Keratinocyte (primary cell): ENCODE measurements around the gene SPIN1. TPM values are rescaled to one million over a fixed set of nuclear protein-coding genes. Genes with fewer than 3 reads are reported as not detected.

Experiments used
- DNase-seq: peaks from one replicate; pipeline ENCODE4 v3.0.0-alpha.2; 2011; ENCODE audit warnings: low read depth, missing footprints, low spot score
- FAIRE-seq: peaks from 2 replicates; lab custom pipeline; 2011; peaks lifted over from hg19 to GRCh38; lab: Jason Lieb, UNC
- H2AFZ ChIP-seq: 2 replicates; pipeline ENCODE4 v1.6.0; 2012; ENCODE audit warnings: low read length, control low read depth, inconsistent platforms; ENCODE audit not compliant: control insufficient read depth
- H3K27ac ChIP-seq: 2 replicates; pipeline ENCODE4 v1.5.1; 2011; ENCODE audit warnings: low read length; ENCODE audit not compliant: control insufficient read depth, insufficient read depth
- H3K27me3 ChIP-seq: 3 replicates; pipeline ENCODE4 v1.6.0; 2011; ENCODE audit warnings: low read length; ENCODE audit not compliant: control insufficient read depth, insufficient read depth; ENCODE audit errors: extremely low read depth
- H3K36me3 ChIP-seq, 2 experiments: 2 replicates in 1 of 2; 3 replicates in 1 of 2; pipeline ENCODE4 v1.5.1; 2011; ENCODE audit warnings: low read length in 2 of 2, mild to moderate bottlenecking in 1 of 2; ENCODE audit not compliant: control insufficient read depth in 2 of 2, insufficient read depth in 2 of 2; ENCODE audit errors: extremely low read depth in 1 of 2
- H3K4me1 ChIP-seq: 3 replicates; pipeline ENCODE4 v1.5.1; 2011; ENCODE audit warnings: low read length; ENCODE audit not compliant: control insufficient read depth, insufficient read depth; ENCODE audit errors: extremely low read depth
- H3K4me2 ChIP-seq: 3 replicates; pipeline ENCODE4 v1.6.0; 2011; ENCODE audit warnings: low read depth, low read length; ENCODE audit not compliant: control insufficient read depth, insufficient read depth; ENCODE audit errors: extremely low read depth
- H3K4me3 ChIP-seq, 3 experiments: fragments of 200-600 bp in 1 of 3; sonication (generic) in 1 of 3; 2 replicates in 2 of 3; 3 replicates in 1 of 3; pipeline ENCODE4 v1.5.1; 2011 to 2016; ENCODE audit warnings: low read length in 3 of 3, mild to moderate bottlenecking in 3 of 3, control low read depth in 2 of 3, inconsistent platforms in 1 of 3, low read depth in 1 of 3, mixed read lengths in 1 of 3, mixed run types in 1 of 3, moderate library complexity in 1 of 3; ENCODE audit not compliant: control insufficient read depth in 2 of 3, insufficient read depth in 2 of 3; ENCODE audit errors: extremely low read depth in 1 of 3
- H3K79me2 ChIP-seq: 2 replicates; pipeline ENCODE4 v1.6.0; 2012; ENCODE audit warnings: low read length; ENCODE audit not compliant: control insufficient read depth, insufficient read depth
- H3K9ac ChIP-seq: 3 replicates; pipeline ENCODE4 v1.6.0; 2011; ENCODE audit warnings: low read length; ENCODE audit not compliant: control insufficient read depth, insufficient read depth; ENCODE audit errors: extremely low read depth
- H3K9me1 ChIP-seq: 3 replicates; pipeline ENCODE4 v1.6.0; 2011; ENCODE audit warnings: low read length; ENCODE audit not compliant: control insufficient read depth, insufficient read depth; ENCODE audit errors: extremely low read depth
- H3K9me3 ChIP-seq: 2 replicates; pipeline ENCODE4 v1.5.1; 2012; ENCODE audit warnings: low read depth, low read length; ENCODE audit not compliant: control insufficient read depth
- H4K20me1 ChIP-seq: 3 replicates; pipeline ENCODE4 v1.6.0; 2011; ENCODE audit warnings: low read length; ENCODE audit not compliant: control insufficient read depth, insufficient read depth; ENCODE audit errors: extremely low read depth
- EZH2 ChIP-seq: IDR thresholded peaks from one replicate; pipeline ENCODE4 v1.6.1; 2012; ENCODE audit warnings: inconsistent platforms, mild to moderate bottlenecking, low read length, moderate library complexity
- dilution Hi-C: fragments of 300-500 bp; cut with MboI; formaldehyde crosslinking; loops from one replicate; pipeline ENCODE4 v1.7.0; 2020; ENCODE audit warnings: low sequenced_read_pairs; ENCODE audit not compliant: extremely low pct_ligation_motif_present
- polyA plus RNA-seq, 5 experiments: library from polyadenylated mRNA; depleted of rRNA in 3 of 5; stranded (reverse) in 3 of 5; stranded (forward) in 1 of 5; unstranded in 1 of 5; fragments of >200 nt; gene quantifications; 1 replicate in 1 of 5; 2 replicates in 3 of 5; 3 replicates in 1 of 5; pipeline versions ENCODE4 v1.2.1 to v1.2.3, GENCODE V29; 2011 to 2012; ENCODE audit warnings: missing spikeins in 2 of 5, low read depth in 1 of 5, low replicate concordance in 1 of 5
- TF ChIP-seq, protein P1 (sequence below), 3 experiments: IDR thresholded peaks in 1 of 3; conservative IDR thresholded peaks in 1 of 3; optimal IDR thresholded peaks in 1 of 3; 2 replicates in 2 of 3; 3 replicates in 1 of 3; pipeline versions ENCODE3 to v1.5.1; 2011; ENCODE audit warnings: low read length in 3 of 3, mild to moderate bottlenecking in 3 of 3, moderate library complexity in 2 of 3, control low read depth in 1 of 3, inconsistent platforms in 1 of 3; ENCODE audit not compliant: insufficient read depth in 2 of 3; ENCODE audit errors: extremely low read depth in 1 of 3

SPIN1 gene
- polyA plus RNA-seq, 1 donor (not counting 4 experiments of a cell fraction or from before 2014, with no cell fraction given) = 68.8 TPM

DNA sequence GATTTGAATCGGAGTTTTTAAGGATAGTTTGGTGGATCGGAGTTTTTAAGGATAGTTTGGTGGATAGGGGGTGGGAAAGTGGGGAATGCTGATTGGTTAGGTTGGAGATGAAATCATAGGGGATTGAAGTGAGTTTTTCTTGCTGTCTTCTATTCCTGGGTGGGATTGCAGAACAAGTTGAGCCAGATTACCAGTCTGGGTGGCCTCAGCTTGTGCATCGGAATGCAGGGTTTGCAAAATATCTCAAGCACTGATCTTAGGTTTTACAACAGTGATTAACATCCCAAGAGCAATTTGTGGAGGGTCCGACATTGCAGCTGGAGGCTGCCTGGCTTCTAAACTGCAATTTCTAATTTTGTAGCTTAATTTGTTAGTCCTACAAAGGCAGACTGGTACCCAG lies 123.7 kb downstream of the SPIN1 start:
- DNase-seq = no peak
- Histone ChIP-seq H3K9me3 (no peaks in the 10 kb centered on the region), H3K4me3 (no peak overlapping the region), H3K9ac (no peak overlapping the region), H3K4me1 (no peaks in the 10 kb centered on the region), H3K36me3 (no peaks in the 10 kb centered on the region), H2AFZ (no peak overlapping the region), H3K4me2 (no peak overlapping the region), H3K27ac (no peak overlapping the region), H3K79me2 (no peaks in the 10 kb centered on the region), H4K20me1 (no peaks in the 10 kb centered on the region), H3K27me3 (no peaks in the 10 kb centered on the region), H3K9me1 (no peaks in the 10 kb centered on the region)
- TF ChIP-seq, protein P1, sequence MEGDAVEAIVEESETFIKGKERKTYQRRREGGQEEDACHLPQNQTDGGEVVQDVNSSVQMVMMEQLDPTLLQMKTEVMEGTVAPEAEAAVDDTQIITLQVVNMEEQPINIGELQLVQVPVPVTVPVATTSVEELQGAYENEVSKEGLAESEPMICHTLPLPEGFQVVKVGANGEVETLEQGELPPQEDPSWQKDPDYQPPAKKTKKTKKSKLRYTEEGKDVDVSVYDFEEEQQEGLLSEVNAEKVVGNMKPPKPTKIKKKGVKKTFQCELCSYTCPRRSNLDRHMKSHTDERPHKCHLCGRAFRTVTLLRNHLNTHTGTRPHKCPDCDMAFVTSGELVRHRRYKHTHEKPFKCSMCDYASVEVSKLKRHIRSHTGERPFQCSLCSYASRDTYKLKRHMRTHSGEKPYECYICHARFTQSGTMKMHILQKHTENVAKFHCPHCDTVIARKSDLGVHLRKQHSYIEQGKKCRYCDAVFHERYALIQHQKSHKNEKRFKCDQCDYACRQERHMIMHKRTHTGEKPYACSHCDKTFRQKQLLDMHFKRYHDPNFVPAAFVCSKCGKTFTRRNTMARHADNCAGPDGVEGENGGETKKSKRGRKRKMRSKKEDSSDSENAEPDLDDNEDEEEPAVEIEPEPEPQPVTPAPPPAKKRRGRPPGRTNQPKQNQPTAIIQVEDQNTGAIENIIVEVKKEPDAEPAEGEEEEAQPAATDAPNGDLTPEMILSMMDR (optimal IDR thresholded peaks at IDR 0.05 in 1 of 3, IDR thresholded peaks at IDR 0.05 in 1 of 3, conservative IDR thresholded peaks at IDR 0.05 in 1 of 3; ENCODE audit: extremely low read depth in 1 of 3, insufficient read depth in 2 of 3, low read length in 3 of 3) = no peak
- no peak for TF ChIP-seq EZH2
- dilution Hi-C loops = no loop called here
- no peak for FAIRE-seq

DNA sequence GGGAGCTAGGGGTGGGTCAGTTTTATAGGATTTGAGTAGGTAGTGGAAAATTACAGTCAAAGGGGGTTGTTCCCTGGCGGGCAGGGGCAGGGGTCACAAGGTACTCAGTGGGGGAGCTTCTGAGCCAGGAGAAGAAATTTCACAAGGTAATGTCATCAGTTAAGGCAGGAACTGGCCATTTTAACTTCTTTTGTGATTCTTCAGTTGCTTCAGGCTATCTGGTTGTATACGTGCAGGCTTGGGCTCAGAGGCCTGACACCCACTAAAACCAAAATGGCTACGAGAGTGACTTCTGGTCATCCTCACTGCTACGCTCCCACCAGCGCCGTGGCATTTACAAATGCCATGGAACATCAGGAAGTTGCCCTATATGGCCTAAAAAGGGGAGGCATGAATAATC lies 126.0 kb downstream of the SPIN1 start:
- no peaks in the 10 kb centered on the region for H3K36me3 ChIP-seq
- H3K9ac ChIP-seq = no peak overlapping the region
- H3K9me3 ChIP-seq = no peaks in the 10 kb centered on the region
- no peak overlapping the region for H3K4me2 ChIP-seq
- H3K27me3 ChIP-seq = no peaks in the 10 kb centered on the region
- dilution Hi-C loops = no loop called here
- no peaks in the 10 kb centered on the region for H4K20me1 ChIP-seq
- H3K4me1 ChIP-seq = no peaks in the 10 kb centered on the region
- FAIRE-seq (no peak), DNase-seq (no peak)
- no peaks in the 10 kb centered on the region for H3K9me1 ChIP-seq
- TF ChIP-seq, protein P1 (optimal IDR thresholded peaks at IDR 0.05 in 1 of 3, IDR thresholded peaks at IDR 0.05 in 1 of 3, conservative IDR thresholded peaks at IDR 0.05 in 1 of 3; ENCODE audit: extremely low read depth in 1 of 3, insufficient read depth in 2 of 3, low read length in 3 of 3) = no peak
- no peak for TF ChIP-seq EZH2
- no peak overlapping the region for H2AFZ ChIP-seq
- H3K27ac ChIP-seq = no peak overlapping the region
- no peak overlapping the region for H3K4me3 ChIP-seq
- no peaks in the 10 kb centered on the region for H3K79me2 ChIP-seq
